Measurements from ENCODE around the gene PRPS2.

Gene PRPS2

GRCh38 chrX:12843668-12844279, 52.6 kb downstream of the PRPS2 start:
- TF ChIP-seq POLR2A (IDR thresholded peaks at IDR 0.05; ENCODE audit: low read length), result no peak
- TF ChIP-seq GATA1 (IDR thresholded peaks at IDR 0.05; ENCODE audit: low read depth, low read length), result no peak

DNA sequence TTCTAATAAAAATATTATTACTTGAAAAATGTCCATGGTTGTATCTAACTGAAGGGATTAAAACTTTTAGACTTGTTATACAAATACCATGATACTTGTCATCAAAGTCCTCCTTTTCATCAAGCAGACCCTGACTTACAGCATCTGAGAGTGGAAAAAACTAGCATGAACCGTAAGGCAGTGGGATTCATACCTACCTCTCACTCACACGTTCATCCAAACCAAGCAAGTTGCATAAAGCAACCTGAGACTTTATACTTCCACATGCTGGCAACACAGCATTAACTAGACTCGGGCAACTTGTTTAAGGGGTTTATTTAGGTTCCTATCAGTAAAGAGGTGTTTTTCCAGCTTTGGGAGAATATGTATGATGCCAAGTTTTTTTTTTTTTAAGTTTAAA, 53.1 kb downstream of the PRPS2 start:
- no peak for DNase-seq
- TF ChIP-seq POLR2A (IDR thresholded peaks at IDR 0.05; ENCODE audit: low read length), result no peak
- no peak for TF ChIP-seq GATA1 (IDR thresholded peaks at IDR 0.05; ENCODE audit: low read depth, low read length)

More at GRCh38 chrX:12843668-12844279, 52.6 kb downstream of the PRPS2 start:
- DNase-seq, result no peak

- no peak for DNase-seq
- TF ChIP-seq GATA1 (IDR thresholded peaks at IDR 0.05; ENCODE audit: low read depth, low read length) (no peak), POLR2A (IDR thresholded peaks at IDR 0.05; ENCODE audit: low read length) (no peak)
These were observed 74.1 kb downstream of the PRPS2 start for GRCh38 chrX:12865359-12865758.

- no peak for DNase-seq
These were observed 75.5 kb downstream of the PRPS2 start, which contains the start of gene TLR7 for GRCh38 chrX:12866451-12867377. TLR7 (plus strand) TSS chrX:12867072; CDS start chrX:12867579, 507 bp downstream.

DNA sequence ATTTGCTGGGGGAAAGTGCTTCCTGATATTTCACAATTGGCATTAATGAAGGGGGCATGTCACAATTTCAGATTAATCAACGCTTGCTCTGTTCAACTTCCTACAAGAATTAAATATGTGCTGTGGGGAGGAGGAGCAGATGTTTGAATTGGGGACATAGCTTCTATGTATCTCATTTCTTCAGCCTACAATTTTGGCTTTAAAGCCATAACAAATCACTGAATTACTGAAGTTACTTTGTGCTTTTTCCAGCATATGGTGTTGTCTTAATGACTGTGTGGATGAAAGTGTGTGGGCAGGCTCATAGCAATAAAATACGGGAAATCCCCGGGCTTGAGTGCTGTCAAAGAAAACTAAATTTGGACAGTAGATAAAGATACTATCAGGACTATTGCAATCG, 76.5 kb downstream of the PRPS2 start:
- no peak for DNase-seq
- no peak for TF ChIP-seq POLR2A (IDR thresholded peaks at IDR 0.05; ENCODE audit: low read length)

More at GRCh38 chrX:12866451-12867377, 75.5 kb downstream of the PRPS2 start, which contains the start of gene TLR7:
- TF ChIP-seq POLR2A (IDR thresholded peaks at IDR 0.05; ENCODE audit: low read length) (no peak), GATA1 (IDR thresholded peaks at IDR 0.05; ENCODE audit: low read depth, low read length) (no peak)

- DNase-seq, result no peak
- TF ChIP-seq POLR2A (IDR thresholded peaks at IDR 0.05; ENCODE audit: low read length) (no peak), GATA1 (IDR thresholded peaks at IDR 0.05; ENCODE audit: low read depth, low read length) (no peak)
These were observed 77.5 kb downstream of the PRPS2 start for GRCh38 chrX:12868747-12869146.

DNA sequence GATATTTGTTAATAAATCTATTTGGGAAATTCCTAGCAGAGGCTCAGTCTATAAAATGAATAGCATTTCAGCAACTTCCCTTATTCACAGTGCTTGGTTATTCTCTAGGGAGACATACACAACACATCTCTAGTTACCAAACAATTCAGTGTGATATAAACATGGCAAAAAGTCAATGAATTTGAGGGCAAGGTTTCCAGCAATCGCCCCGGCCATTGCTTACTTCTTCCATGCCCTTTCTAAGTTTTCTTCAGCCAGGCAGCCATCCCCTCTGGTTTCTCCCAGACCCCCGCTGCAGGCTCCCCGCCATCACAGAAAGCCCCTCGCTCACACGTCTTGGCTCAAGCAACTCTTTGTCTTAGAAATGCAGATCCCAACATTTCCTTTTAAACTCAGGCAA, 80.0 kb downstream of the PRPS2 start:
- TF ChIP-seq GATA1 (IDR thresholded peaks at IDR 0.05; ENCODE audit: low read depth, low read length) (no peak), POLR2A (IDR thresholded peaks at IDR 0.05; ENCODE audit: low read length) (no peak)
- DNase-seq, result no peak

DNA sequence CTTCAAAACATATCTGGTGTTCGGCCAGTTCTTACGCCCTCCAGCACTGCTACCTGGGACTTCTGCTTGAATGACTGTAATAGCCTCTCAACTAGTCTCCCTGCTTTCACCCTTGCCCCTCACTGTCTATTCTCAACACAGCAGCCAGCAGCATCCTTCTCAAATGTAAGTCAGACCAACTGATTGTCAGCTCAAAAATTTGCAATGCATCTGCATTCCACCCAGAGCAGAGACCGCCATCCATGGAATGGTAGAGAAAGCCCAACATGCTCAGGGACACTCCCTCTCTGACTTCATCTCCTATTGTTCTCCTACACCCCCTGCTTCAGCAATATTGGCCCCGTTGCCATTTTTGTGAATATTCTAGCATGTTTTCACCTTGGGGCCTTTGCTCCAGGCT, 81.5 kb downstream of the PRPS2 start:
- TF ChIP-seq POLR2A (IDR thresholded peaks at IDR 0.05; ENCODE audit: low read length) (no peak), GATA1 (IDR thresholded peaks at IDR 0.05; ENCODE audit: low read depth, low read length) (no peak)
- DNase-seq, result no peak

Data from erythroblast (primary cell).